GM19035 (cell line): ENCODE data around the gene TNKS2.
"Not testable (repeated sequence)": the region's sequence is repeated elsewhere in the genome, so short reads cannot be mapped to it uniquely, and the experiment has no call there.

Experiments used
- ATAC-seq: cut with Tn5 transposase; IDR thresholded peaks from one replicate; pipeline ENCODE4 v1.9.1; 2021; ENCODE audit not compliant: unreplicated experiment

The TNKS2 gene

GRCh38 chr10:91796331-91797047 is 1.7 kb upstream of the TNKS2 start:
- peak; percentile 43 for ATAC-seq

- ATAC-seq: no peak
Observed at GRCh38 chr10:91797048-91797690, 1.1 kb upstream of the TNKS2 start.

- ATAC-seq: peak; percentile 45
Observed at GRCh38 chr10:91798649-91799611, 704 bp downstream of the TNKS2 start.

- no peak for ATAC-seq
Observed at GRCh38 chr10:91799612-91799975, 1.4 kb downstream of the TNKS2 start.

- no peak for ATAC-seq
Observed at GRCh38 chr10:91800182-91800581, 2.0 kb downstream of the TNKS2 start.

GRCh38 chr10:91800756-91801155 is 2.5 kb downstream of the TNKS2 start:
- ATAC-seq: no peak

- ATAC-seq: no peak
Observed at GRCh38 chr10:91803386-91804125, 5.3 kb downstream of the TNKS2 start.

- no peak for ATAC-seq
Observed at GRCh38 chr10:91804126-91804510, 5.9 kb downstream of the TNKS2 start.

GRCh38 chr10:91805110-91805838 is 7.0 kb downstream of the TNKS2 start:
- no peak for ATAC-seq

GRCh38 chr10:91807264-91807663 is 9.0 kb downstream of the TNKS2 start:
- not testable (repeated sequence) for ATAC-seq

- no peak for ATAC-seq
Observed at GRCh38 chr10:91813251-91813650, 15.0 kb downstream of the TNKS2 start.

GRCh38 chr10:91816981-91817380 is 18.8 kb downstream of the TNKS2 start:
- ATAC-seq: no peak

GRCh38 chr10:91820144-91820543 is 21.9 kb downstream of the TNKS2 start:
- ATAC-seq: no peak

- ATAC-seq: no peak
Observed at GRCh38 chr10:91824076-91824475, 25.9 kb downstream of the TNKS2 start.

- no peak for ATAC-seq
Observed at GRCh38 chr10:91829268-91829667, 31.0 kb downstream of the TNKS2 start.

- no peak for ATAC-seq
Observed at GRCh38 chr10:91838199-91838598, 40.0 kb downstream of the TNKS2 start.

- no peak for ATAC-seq
Observed at GRCh38 chr10:91843083-91843482, 44.9 kb downstream of the TNKS2 start.

GRCh38 chr10:91856637-91857036 is 58.4 kb downstream of the TNKS2 start:
- ATAC-seq: no peak

GRCh38 chr10:91860885-91861284 is 62.7 kb downstream of the TNKS2 start:
- no peak for ATAC-seq

- ATAC-seq: no peak
Observed at GRCh38 chr10:91864099-91864498, 65.9 kb downstream of the TNKS2 start.
